Hepatocyte (in vitro differentiated cells): ENCODE data around the gene HNF4A. TPM values are rescaled to one million over a fixed set of nuclear protein-coding genes. Genes with fewer than 3 reads are reported as not detected.

Source experiments
- DNase-seq: peaks from one replicate; pipeline ENCODE4 v3.0.0-alpha.2; 2016; ENCODE audit warnings: low spot score
- H2AFZ ChIP-seq: fragments of 200-600 bp; sonication (generic); 2 replicates; pipeline ENCODE4 v1.6.0; 2016; ENCODE audit warnings: antibody characterized with exemption, mild to moderate bottlenecking
- H3K27ac ChIP-seq: fragments of 200-600 bp; sonication (generic); 2 replicates; pipeline ENCODE4 v1.5.1; 2016; ENCODE audit warnings: mild to moderate bottlenecking
- H3K27me3 ChIP-seq: fragments of 200-600 bp; sonication (generic); 2 replicates; pipeline ENCODE4 v1.6.1; 2016
- H3K36me3 ChIP-seq: fragments of 200-600 bp; sonication (generic); replicated peaks from 2 replicates; pipeline ENCODE4 v1.5.1; 2016; ENCODE audit warnings: low read depth; ENCODE audit not compliant: insufficient read depth
- H3K4me1 ChIP-seq: fragments of 200-600 bp; sonication (generic); 2 replicates; pipeline ENCODE4 v1.5.1; 2016; ENCODE audit warnings: mild to moderate bottlenecking, moderate library complexity; ENCODE audit not compliant: insufficient read depth
- H3K4me2 ChIP-seq: fragments of 200-600 bp; sonication (generic); 2 replicates; pipeline ENCODE4 v1.6.0; 2016
- H3K4me3 ChIP-seq: fragments of 200-600 bp; sonication (generic); 2 replicates; pipeline ENCODE4 v1.5.1; 2016; ENCODE audit warnings: mild to moderate bottlenecking
- H3K79me2 ChIP-seq: fragments of 200-600 bp; sonication (generic); 2 replicates; pipeline ENCODE4 v1.6.0; 2017; ENCODE audit warnings: mild to moderate bottlenecking
- H3K9me2 ChIP-seq: fragments of 200-600 bp; sonication (generic); replicated peaks from 2 replicates; pipeline ENCODE4 v1.6.0; 2017; ENCODE audit warnings: mild to moderate bottlenecking; ENCODE audit not compliant: insufficient read depth
- H3K9me3 ChIP-seq: fragments of 200-600 bp; sonication (generic); 2 replicates; pipeline ENCODE4 v1.5.1; 2016; ENCODE audit warnings: low read depth, mild to moderate bottlenecking
- H4K20me1 ChIP-seq: fragments of 200-600 bp; sonication (generic); 2 replicates; pipeline ENCODE4 v1.6.0; 2016; ENCODE audit warnings: mild to moderate bottlenecking; ENCODE audit not compliant: insufficient read depth, poor library complexity, severe bottlenecking
- CTCF ChIP-seq: fragments of 200-600 bp; sonication (generic); IDR thresholded peaks from 2 replicates; pipeline ENCODE4 v1.5.1; 2016; ENCODE audit warnings: antibody characterized with exemption, mild to moderate bottlenecking; ENCODE audit not compliant: poor library complexity
- EZH2 ChIP-seq: fragments of 200-600 bp; sonication (generic); IDR thresholded peaks from 2 replicates; pipeline ENCODE4 v1.6.1; 2016; ENCODE audit warnings: antibody characterized with exemption, mild to moderate bottlenecking, borderline replicate concordance
- EZH2phosphoT487 ChIP-seq: fragments of 200-600 bp; sonication (generic); IDR thresholded peaks from one replicate; pipeline ENCODE4 v1.6.1; 2018; ENCODE audit warnings: antibody characterized with exemption, mild to moderate bottlenecking, low read depth, moderate library complexity; ENCODE audit not compliant: unreplicated experiment, severe bottlenecking
- WGBS: methylation state at CpG from one replicate; pipeline ENCODE4 v1.1.6; 2016; ENCODE audit warnings: low lambda C conversion rate; ENCODE audit errors: missing lambda C conversion rate; 5-methylcytosine and 5-hydroxymethylcytosine counted together
- polyA plus RNA-seq: library from polyadenylated mRNA; unstranded; fragments of >200 nt; fragmentation: Nextera tagmentation; extraction: Ambion mirVana; gene quantifications from 2 replicates; pipeline ENCODE4 v1.2.1, GENCODE V29; 2016
- total RNA-seq: library from RNA; depleted of rRNA; stranded (reverse); fragments of >200 nt; gene quantifications from 2 replicates; pipeline ENCODE4 v1.2.3, GENCODE V29; 2014

HNF4A gene
- total and polyA plus RNA-seq, 2 experiments from 2014 or later, result 38.2 to 88.0 TPM

GRCh38 chr20:44454306-44454963 is 98.9 kb downstream of the HNF4A start:
- Histone ChIP-seq H3K4me3 (no peak overlapping the region), H3K4me2 (no peak overlapping the region), H3K79me2 (no peaks in the 10 kb centered on the region), H3K9me2 (no peaks in the 10 kb centered on the region), H3K4me1 (peaks cover 13% of the 10 kb centered on the region), H4K20me1 (no peaks in the 10 kb centered on the region), H3K9me3 (no peaks in the 10 kb centered on the region), H3K36me3 (no peaks in the 10 kb centered on the region), H3K27ac (no peak overlapping the region), H2AFZ (no peak overlapping the region), H3K27me3 (no peaks in the 10 kb centered on the region)
- WGBS, result 87% methylated on average over 7 of the region's 7 CpGs
- no peak for DNase-seq
- TF ChIP-seq EZH2, result no peak
- TF ChIP-seq CTCF, result no peak
- no peak for TF ChIP-seq EZH2phosphoT487

GRCh38 chr20:44455126-44455525 is 99.6 kb downstream of the HNF4A start:
- Histone ChIP-seq H3K36me3 (no peaks in the 10 kb centered on the region), H2AFZ (no peak overlapping the region), H3K4me3 (no peak overlapping the region), H3K9me2 (no peaks in the 10 kb centered on the region), H4K20me1 (no peaks in the 10 kb centered on the region), H3K79me2 (no peaks in the 10 kb centered on the region), H3K27ac (no peak overlapping the region), H3K27me3 (no peaks in the 10 kb centered on the region), H3K4me2 (no peak overlapping the region), H3K4me1 (peaks cover 13% of the 10 kb centered on the region), H3K9me3 (no peaks in the 10 kb centered on the region)
- DNase-seq, result no peak
- TF ChIP-seq EZH2, result no peak
- TF ChIP-seq EZH2phosphoT487, result no peak
- no peak for TF ChIP-seq CTCF
- WGBS, result 88% methylated on average over 3 of the region's 3 CpGs

- Histone ChIP-seq H3K4me1 (peaks cover 8% of the 10 kb centered on the region), H3K9me2 (no peaks in the 10 kb centered on the region), H3K4me3 (no peak overlapping the region), H3K4me2 (no peak overlapping the region), H3K36me3 (no peaks in the 10 kb centered on the region), H4K20me1 (no peaks in the 10 kb centered on the region), H2AFZ (no peak overlapping the region), H3K27me3 (no peaks in the 10 kb centered on the region), H3K9me3 (no peaks in the 10 kb centered on the region), H3K27ac (peak overlapping the region; percentile 80), H3K79me2 (no peaks in the 10 kb centered on the region)
- TF ChIP-seq EZH2 (no peak), EZH2phosphoT487 (no peak), CTCF (no peak)
- 89% methylated on average over 8 of the region's 8 CpGs for WGBS
- no peak for DNase-seq
Observed at GRCh38 chr20:44456611-44457010, 101.1 kb downstream of the HNF4A start.

- 39% methylated on average over 6 of the region's 6 CpGs for WGBS
- no peak overlapping the region for H3K4me2 ChIP-seq
- peak; percentile 85 for DNase-seq
- H3K36me3 ChIP-seq, result no peaks in the 10 kb centered on the region
- peaks cover 8% of the 10 kb centered on the region for H3K4me1 ChIP-seq
- H4K20me1 ChIP-seq, result no peaks in the 10 kb centered on the region
- no peaks in the 10 kb centered on the region for H3K27me3 ChIP-seq
- H3K79me2 ChIP-seq, result no peaks in the 10 kb centered on the region
- H3K9me2 ChIP-seq, result no peaks in the 10 kb centered on the region
- no peak overlapping the region for H3K4me3 ChIP-seq
- TF ChIP-seq EZH2phosphoT487, result no peak
- no peak for TF ChIP-seq EZH2
- TF ChIP-seq CTCF, result no peak
- peak overlapping the region; percentile 81 for H3K27ac ChIP-seq
- no peaks in the 10 kb centered on the region for H3K9me3 ChIP-seq
- H2AFZ ChIP-seq, result no peak overlapping the region
Observed at GRCh38 chr20:44457016-44457415, 101.5 kb downstream of the HNF4A start.
